T-helper 22 cell (primary cell): ENCODE measurements around the gene ANKS1A.
"Not testable (repeated sequence)": the region's sequence is repeated elsewhere in the genome, so short reads cannot be mapped to it uniquely, and the experiment has no call there.

Experiments used
- DNase-seq: peaks from one replicate; pipeline ENCODE4 v3.0.0-alpha.2; 2020; ENCODE audit warnings: low read depth

Gene ANKS1A

GRCh38 chr6:35085359-35086281, 196.6 kb downstream of the ANKS1A start:
- no peak for DNase-seq

GRCh38 chr6:35086282-35086632, 197.2 kb downstream of the ANKS1A start:
- no peak for DNase-seq

- no peak for DNase-seq
These were observed 197.7 kb downstream of the ANKS1A start for GRCh38 chr6:35086636-35087360.

- no peak for DNase-seq
These were observed 198.6 kb downstream of the ANKS1A start for GRCh38 chr6:35087361-35088280.

GRCh38 chr6:35088281-35089215, 199.5 kb downstream of the ANKS1A start:
- no peak for DNase-seq

- DNase-seq, result no peak
These were observed 200.3 kb downstream of the ANKS1A start for GRCh38 chr6:35089216-35089934.

GRCh38 chr6:35089935-35090505, 201.0 kb downstream of the ANKS1A start:
- no peak for DNase-seq

GRCh38 chr6:35090734-35091133, 201.7 kb downstream of the ANKS1A start:
- DNase-seq, result no peak

GRCh38 chr6:35091346-35092083, 202.5 kb downstream of the ANKS1A start:
- DNase-seq, result no peak

GRCh38 chr6:35092362-35093117, 203.5 kb downstream of the ANKS1A start:
- no peak for DNase-seq

GRCh38 chr6:35093118-35093445, 204.0 kb downstream of the ANKS1A start:
- no peak for DNase-seq

- DNase-seq, result no peak
These were observed 204.7 kb downstream of the ANKS1A start for GRCh38 chr6:35093783-35094182.

- DNase-seq, result no peak
These were observed 205.1 kb downstream of the ANKS1A start for GRCh38 chr6:35094183-35094582.

GRCh38 chr6:35096129-35096862, 207.2 kb downstream of the ANKS1A start:
- no peak for DNase-seq

- DNase-seq, result no peak
These were observed 210.1 kb downstream of the ANKS1A start for GRCh38 chr6:35099116-35099515.

GRCh38 chr6:35105078-35105477, 216.0 kb downstream of the ANKS1A start:
- no peak for DNase-seq

GRCh38 chr6:35106061-35106460, 217.0 kb downstream of the ANKS1A start:
- not testable (repeated sequence) for DNase-seq

GRCh38 chr6:35107208-35107607, 218.2 kb downstream of the ANKS1A start:
- not testable (repeated sequence) for DNase-seq
